ENCODE results near the gene GOLGA1. TPM values are rescaled to one million over a fixed set of nuclear protein-coding genes. Genes with fewer than 3 reads are reported as not detected.
A peak's percentile ranks its signal among the peaks of the same experiment; 100 is the strongest.
"Not testable (repeated sequence)": the region's sequence is repeated elsewhere in the genome, so short reads cannot be mapped to it uniquely, and the experiment has no call there.

GOLGA1 gene
- total RNA-seq, 4 donors from 2014 or later = 23.5 to 44.4 (median 28.4) TPM

DNA sequence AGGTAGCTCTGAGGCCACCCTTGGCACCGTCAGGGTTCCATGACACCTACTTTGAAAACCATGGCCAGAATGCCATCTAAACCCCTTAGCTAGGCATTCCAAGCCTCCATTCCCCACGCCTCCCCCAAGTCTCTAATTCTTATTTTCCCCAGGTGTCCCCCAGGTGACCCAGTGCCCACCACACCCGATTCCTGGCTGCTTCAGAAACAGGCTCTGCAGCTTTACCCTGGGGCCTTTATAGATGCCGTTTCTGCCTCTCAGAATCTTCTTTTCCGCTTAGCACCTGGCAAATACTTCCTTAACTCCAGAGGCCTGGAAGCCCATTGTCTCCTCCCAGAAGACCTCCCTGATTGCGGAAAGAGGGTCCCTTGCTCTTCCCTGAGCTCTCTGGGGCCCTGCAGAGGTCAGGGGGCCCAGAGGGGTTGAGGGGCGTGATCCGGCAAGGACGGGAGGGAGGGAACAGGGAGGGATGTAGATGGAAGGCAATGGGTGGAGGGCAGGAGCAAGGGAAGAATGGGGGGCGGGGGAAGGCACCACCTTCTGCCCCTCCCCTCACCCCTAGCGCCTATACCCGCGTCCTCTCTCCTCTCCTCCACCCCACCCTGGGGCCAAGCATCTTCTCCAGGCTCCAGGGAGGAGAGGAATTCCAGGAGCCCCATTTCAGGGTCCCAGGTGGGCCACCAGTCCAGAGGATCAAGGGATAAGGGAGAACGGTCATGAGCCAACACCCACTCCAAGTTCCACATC is 99.6 kb downstream of the GOLGA1 start:
- 79 to 80% methylated on average over 14 of the region's 14 CpGs for WGBS, 2 donors

DNA sequence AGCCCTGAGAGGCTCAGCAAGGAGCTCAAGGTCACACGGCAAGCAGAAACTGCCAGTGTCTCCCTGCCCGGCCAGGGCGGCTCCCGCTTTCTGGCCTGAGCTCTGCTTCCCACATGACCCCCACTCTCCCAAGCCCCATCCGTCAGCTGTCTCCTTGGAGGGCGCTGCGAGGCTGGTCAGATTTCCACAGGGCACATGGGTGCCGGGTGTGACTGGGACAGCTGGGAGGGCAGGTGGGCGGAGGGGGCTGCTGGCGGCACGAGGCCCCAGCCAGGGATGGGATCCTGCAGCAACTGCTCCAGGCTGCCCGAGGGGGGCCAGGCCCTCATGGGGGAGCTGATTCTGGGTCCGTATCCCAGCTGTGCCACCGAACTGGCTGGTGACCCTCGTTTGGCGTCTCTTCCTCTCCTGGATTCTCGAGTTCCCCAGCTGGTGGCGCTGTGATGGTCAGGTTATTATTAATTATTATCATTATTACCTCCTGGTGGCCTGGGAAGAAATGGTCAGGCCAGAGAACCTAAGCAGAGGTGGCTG is 100.5 kb downstream of the GOLGA1 start:
- no peaks in the 10 kb centered on the region for H3K9me3 ChIP-seq
- peak overlapping the region in 2 of 4 donors; percentile 2 to 54 for H3K27ac ChIP-seq
- TF ChIP-seq EP300 (IDR thresholded peaks at IDR 0.05) = no peak
- TF ChIP-seq, protein P1, sequence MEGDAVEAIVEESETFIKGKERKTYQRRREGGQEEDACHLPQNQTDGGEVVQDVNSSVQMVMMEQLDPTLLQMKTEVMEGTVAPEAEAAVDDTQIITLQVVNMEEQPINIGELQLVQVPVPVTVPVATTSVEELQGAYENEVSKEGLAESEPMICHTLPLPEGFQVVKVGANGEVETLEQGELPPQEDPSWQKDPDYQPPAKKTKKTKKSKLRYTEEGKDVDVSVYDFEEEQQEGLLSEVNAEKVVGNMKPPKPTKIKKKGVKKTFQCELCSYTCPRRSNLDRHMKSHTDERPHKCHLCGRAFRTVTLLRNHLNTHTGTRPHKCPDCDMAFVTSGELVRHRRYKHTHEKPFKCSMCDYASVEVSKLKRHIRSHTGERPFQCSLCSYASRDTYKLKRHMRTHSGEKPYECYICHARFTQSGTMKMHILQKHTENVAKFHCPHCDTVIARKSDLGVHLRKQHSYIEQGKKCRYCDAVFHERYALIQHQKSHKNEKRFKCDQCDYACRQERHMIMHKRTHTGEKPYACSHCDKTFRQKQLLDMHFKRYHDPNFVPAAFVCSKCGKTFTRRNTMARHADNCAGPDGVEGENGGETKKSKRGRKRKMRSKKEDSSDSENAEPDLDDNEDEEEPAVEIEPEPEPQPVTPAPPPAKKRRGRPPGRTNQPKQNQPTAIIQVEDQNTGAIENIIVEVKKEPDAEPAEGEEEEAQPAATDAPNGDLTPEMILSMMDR (IDR thresholded peaks at IDR 0.05) = peak in 2 of 5 experiments; percentile 13 to 28
- 69 to 70% methylated on average over 13 to 18 of the region's 18 CpGs for WGBS, 2 donors
- no peaks in the 10 kb centered on the region for H3K36me3 ChIP-seq
- DNase-seq (ENCODE audit: low spot score in 2 of 2) = no peak
- H3K27me3 ChIP-seq = no peaks in the 10 kb centered on the region
- no peak overlapping the region for H3K4me3 ChIP-seq
- H3K4me1 ChIP-seq = peaks cover 0 to 18% (median 2%) of the 10 kb centered on the region in 4 donors

More for the DNA sequence above, 99.6 kb downstream of the GOLGA1 start:
- no peak for DNase-seq (ENCODE audit: low spot score in 2 of 2)
- no peak for TF ChIP-seq POLR2A (IDR thresholded peaks at IDR 0.05)
- TF ChIP-seq, protein P1 (IDR thresholded peaks at IDR 0.05) = no peak
- no peak for TF ChIP-seq EP300 (IDR thresholded peaks at IDR 0.05)
- H3K4me1 ChIP-seq = peaks cover 0 to 10% (median 0%) of the 10 kb centered on the region in 4 donors
- no peak overlapping the region for H3K4me3 ChIP-seq
- no peaks in the 10 kb centered on the region for H3K27me3 ChIP-seq
- H3K27ac ChIP-seq = no peak overlapping the region
- H3K36me3 ChIP-seq = no peaks in the 10 kb centered on the region
- no peaks in the 10 kb centered on the region for H3K9me3 ChIP-seq

DNA sequence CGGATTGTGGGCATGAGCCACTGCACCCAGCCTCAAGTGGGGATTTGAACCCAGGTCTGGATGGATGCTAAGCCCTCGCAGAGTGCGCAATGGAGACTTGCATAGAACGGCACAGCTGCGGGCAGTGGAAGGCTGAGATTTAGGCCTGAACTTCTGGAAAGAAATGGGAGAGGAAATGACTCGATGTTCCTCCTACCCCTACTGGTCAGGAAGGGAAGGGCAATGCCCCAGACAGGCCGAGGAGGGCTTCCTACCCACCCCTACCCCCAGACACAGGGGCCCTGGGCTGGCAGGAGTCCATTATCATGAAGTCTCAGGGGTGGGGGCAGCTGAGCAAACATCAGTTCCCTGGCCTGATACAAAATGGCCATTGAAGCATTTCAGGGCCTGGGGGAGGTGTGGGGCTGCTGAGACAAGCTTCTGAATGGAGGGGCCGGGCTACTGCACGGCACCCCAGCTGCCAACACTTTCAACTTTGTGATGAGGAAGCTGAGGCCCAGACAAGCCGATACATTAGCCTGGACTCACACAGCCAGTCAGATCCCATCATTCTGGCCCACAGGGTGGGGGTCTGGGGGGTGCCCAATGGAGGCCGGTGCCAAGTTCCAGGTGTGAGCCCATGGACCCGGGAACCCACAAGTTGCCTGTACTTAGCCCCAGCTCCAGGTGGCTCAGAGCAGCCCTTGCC is 101.1 kb downstream of the GOLGA1 start:
- Histone ChIP-seq H3K36me3 (no peaks in the 10 kb centered on the region), H3K4me1 (peaks cover 0 to 25% (median 5%) of the 10 kb centered on the region in 4 donors), H3K27ac (peak overlapping the region in 2 of 4 donors; percentile 2 to 54), H3K9me3 (no peaks in the 10 kb centered on the region), H3K27me3 (no peaks in the 10 kb centered on the region), H3K4me3 (no peak overlapping the region)
- DNase-seq (ENCODE audit: low spot score in 2 of 2) = no peak
- TF ChIP-seq, protein P1 (IDR thresholded peaks at IDR 0.05) = peak; percentile 10 to 60 (median 50)
- TF ChIP-seq EP300 (IDR thresholded peaks at IDR 0.05) = no peak
- WGBS, 2 donors = 54 to 58% methylated on average over 10 to 12 of the region's 12 CpGs

DNA sequence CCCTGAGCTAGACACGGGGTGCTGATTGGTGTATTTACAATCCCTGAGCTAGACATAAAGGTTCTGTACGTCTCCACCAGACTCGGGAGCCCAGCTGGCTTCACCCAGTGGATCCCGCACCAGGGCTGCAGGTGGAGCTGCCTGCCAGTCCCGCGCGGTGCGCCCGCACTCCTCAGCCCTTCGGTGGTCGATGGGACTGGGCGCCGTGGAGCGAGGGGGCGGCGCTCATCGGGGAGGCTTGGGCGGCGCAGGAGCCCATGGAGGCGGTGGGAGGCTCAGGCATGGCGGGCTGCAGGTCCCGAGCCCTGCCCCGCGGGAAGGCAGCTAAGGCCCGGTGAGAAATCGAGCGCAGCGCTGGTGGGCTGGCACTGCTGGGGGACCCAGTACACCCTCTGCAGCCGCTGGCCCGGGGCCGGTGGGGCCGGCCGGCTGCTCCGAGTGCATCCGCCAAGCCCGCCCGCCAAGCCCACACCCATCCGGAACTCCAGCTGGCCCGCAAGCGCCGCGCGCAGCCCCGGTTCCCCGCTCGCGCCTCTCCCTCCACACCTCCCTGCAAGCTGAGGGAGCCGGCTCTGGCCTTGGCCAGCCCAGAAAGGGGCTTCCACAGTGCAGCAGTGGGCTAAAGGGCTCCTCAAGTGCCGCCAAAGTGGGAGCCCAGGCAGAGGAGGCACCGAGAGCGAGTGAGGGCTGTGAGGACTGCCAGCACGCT is 102.2 kb downstream of the GOLGA1 start:
- H3K27me3 ChIP-seq; H3K27ac ChIP-seq; H3K36me3 ChIP-seq; H3K9me3 ChIP-seq; DNase-seq (ENCODE audit: low spot score in 2 of 2): not testable (repeated sequence)
- peak overlapping the region in 1 of 4 donors; percentile 26 for H3K4me3 ChIP-seq
- 78 to 86% methylated on average over 15 to 31 of the region's 52 CpGs for WGBS, 2 donors
- peaks cover 0 to 35% (median 11%) of the 10 kb centered on the region in 4 donors for H3K4me1 ChIP-seq

DNA sequence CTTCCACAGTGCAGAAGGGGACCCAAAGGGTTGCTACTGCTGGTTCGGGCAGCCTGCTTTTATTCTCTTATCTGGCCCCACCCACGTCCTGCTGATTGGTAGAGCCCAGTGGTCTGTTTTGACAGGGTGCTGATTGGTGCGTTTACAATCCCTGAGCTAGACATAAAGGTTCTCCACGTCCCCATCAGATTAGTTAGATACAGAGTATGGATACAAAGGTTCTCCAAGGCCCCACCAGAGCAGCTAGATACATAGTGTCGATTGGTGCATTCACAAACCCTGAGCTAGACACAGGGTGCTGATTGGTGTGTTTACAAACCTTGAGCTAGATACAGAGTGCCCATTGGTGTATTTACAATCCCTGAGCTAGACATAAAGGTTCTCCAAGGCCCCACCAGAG is 102.8 kb downstream of the GOLGA1 start:
- not testable (repeated sequence) for H3K27ac ChIP-seq; H3K9me3 ChIP-seq; DNase-seq (ENCODE audit: low spot score in 2 of 2); H3K4me3 ChIP-seq; H3K36me3 ChIP-seq; H3K27me3 ChIP-seq
- H3K4me1 ChIP-seq = peaks cover 0 to 35% (median 11%) of the 10 kb centered on the region in 4 donors
- WGBS, 2 donors = 66 to 70% methylated on average over 4 to 5 of the region's 5 CpGs
